Activated B cell treated with CpG ODN at 0.5 μM for 24 hours (primary cell): ENCODE measurements around the gene CD180. TPM values are rescaled to one million over a fixed set of nuclear protein-coding genes. Genes with fewer than 3 reads are reported as not detected.

Experiments used
- ATAC-seq: fragments of 200-7000 bp; cut with Tn5 transposase; one replicate; pipeline ENCODE4 v1.10.0; 2021; ENCODE audit warnings: low read depth, mild to moderate bottlenecking, moderate library complexity
- CTCF ChIA-PET: fragments of 350-600 bp; sonication (Branson Sonifier 250); formaldehyde crosslinking; loops from one replicate; lab custom pipeline; 2021; ENCODE audit warnings: antibody characterized with exemption; lab: Charles Lee
- POLR2A ChIA-PET: fragments of 350-600 bp; sonication (Branson Sonifier 250); formaldehyde crosslinking; loops from one replicate; lab custom pipeline; 2021; ENCODE audit warnings: antibody characterized with exemption; lab: Charles Lee
- DNase-seq: peaks from one replicate; pipeline ENCODE4 v3.0.0; 2022
- H3K27ac Mint-ChIP-seq: one replicate; pipeline ENCODE4 v1.8.0; 2020; ENCODE audit warnings: mixed read lengths
- H3K27me3 Mint-ChIP-seq: one replicate; pipeline ENCODE4 v1.8.0; 2021; ENCODE audit warnings: mixed read lengths
- H3K36me3 Mint-ChIP-seq: one replicate; pipeline ENCODE4 v1.8.0; 2021; ENCODE audit warnings: low read depth, mixed read lengths
- H3K4me1 Mint-ChIP-seq: one replicate; pipeline ENCODE4 v1.8.0; 2021; ENCODE audit warnings: mixed read lengths
- H3K4me3 Mint-ChIP-seq: one replicate; pipeline ENCODE4 v1.8.0; 2020; ENCODE audit warnings: mild to moderate bottlenecking, mixed read lengths
- H3K9me3 Mint-ChIP-seq: one replicate; pipeline ENCODE4 v1.8.0; 2020; ENCODE audit warnings: mixed read lengths
- CTCF ChIP-seq: fragments of 200-600 bp; IDR thresholded peaks from one replicate; pipeline ENCODE4 v1.8.0; 2022; ENCODE audit warnings: antibody characterized with exemption, mild to moderate bottlenecking
- intact Hi-C: fragments of 100-400 bp; cut with micrococcal nuclease; formaldehyde crosslinking; loops from one replicate; pipeline ENCODE4 v1.15.1; 2024
- total RNA-seq: library from RNA; stranded (reverse); gene quantifications from 2 replicates; pipeline ENCODE4 v1.2.3, GENCODE V29; 2022

CD180 gene
- total RNA-seq, 1 donor from 2014 or later: 35.7 TPM

GRCh38 chr5:67203701-67204074, 7.1 kb upstream of the CD180 start:
- Mint-ChIP-seq H3K27ac (peak overlapping the region; percentile 96), H3K9me3 (no peaks in the 10 kb centered on the region), H3K36me3 (peaks cover 2% of the 10 kb centered on the region), H3K4me3 (peak overlapping the region; percentile 68), H3K4me1 (peaks cover 96% of the 10 kb centered on the region), H3K27me3 (no peaks in the 10 kb centered on the region)
- CTCF ChIA-PET: interaction anchor here (0.8 to 10.7 kb wide), 2 partner anchors 36 to 43 kb away, joined by 3 to 164 read pairs; no protein-coding TSS in a partner anchor
- ATAC-seq (no peak), DNase-seq (no peak)
- POLR2A ChIA-PET: interaction anchor here (0.6 to 16.1 kb wide), 10 partner anchors 10 to 1196 kb away, joined by 3 to 228 read pairs (median 6); partner anchors contain the start of genes CD180 and PIK3R1
- intact Hi-C loops: loop anchor here (10.0 kb wide), 2 partner anchors 1059 to 1279 kb away; partner anchors contain the start of genes ERBIN and SREK1
- no peak for TF ChIP-seq CTCF

- Mint-ChIP-seq H3K9me3 (no peaks in the 10 kb centered on the region), H3K4me1 (peaks cover 98% of the 10 kb centered on the region), H3K36me3 (peaks cover 2% of the 10 kb centered on the region), H3K4me3 (peak overlapping the region; percentile 53), H3K27me3 (no peaks in the 10 kb centered on the region), H3K27ac (peak overlapping the region; percentile 96)
- ChIA-PET CTCF (interaction anchor here (1.0 to 10.7 kb wide), 3 partner anchors 9 to 35 kb away, joined by 3 to 164 read pairs (median 4); no protein-coding TSS in a partner anchor), POLR2A (interaction anchor here (1.1 to 16.1 kb wide), 6 partner anchors 9 to 1013 kb away, joined by 3 to 228 read pairs (median 8); partner anchors contain the start of genes CD180 and PIK3R1)
- DNase-seq (no peak), ATAC-seq (no peak)
- intact Hi-C loops: loop anchor here (10.0 kb wide), 2 partner anchors 1058 to 1278 kb away; partner anchors contain the start of genes ERBIN and SREK1
- TF ChIP-seq CTCF: no peak
These were observed 6.2 kb upstream of the CD180 start for GRCh38 chr5:67202828-67203227.

GRCh38 chr5:67201897-67202549, 5.4 kb upstream of the CD180 start:
- TF ChIP-seq CTCF: no peak
- Mint-ChIP-seq H3K9me3 (no peaks in the 10 kb centered on the region), H3K27me3 (no peaks in the 10 kb centered on the region), H3K27ac (peak overlapping the region; percentile 68), H3K4me3 (peak overlapping the region; percentile 15), H3K4me1 (peaks cover 98% of the 10 kb centered on the region), H3K36me3 (peaks cover 2% of the 10 kb centered on the region)
- no peak for DNase-seq
- ATAC-seq: no peak
- intact Hi-C loops: loop anchor here (10.0 kb wide), 2 partner anchors 1057 to 1277 kb away; partner anchors contain the start of genes ERBIN and SREK1
- ChIA-PET POLR2A (interaction anchor here (1.1 to 16.1 kb wide), 5 partner anchors 8 to 1014 kb away, joined by 3 to 228 read pairs (median 11); partner anchors contain the start of genes CD180 and PIK3R1), CTCF (interaction anchor here (1.0 to 10.7 kb wide), 3 partner anchors 9 to 34 kb away, joined by 3 to 164 read pairs (median 4); no protein-coding TSS in a partner anchor)

- H3K4me3 Mint-ChIP-seq: peak overlapping the region; percentile 62
- no peak for TF ChIP-seq CTCF
- ChIA-PET POLR2A (interaction anchor here (3.2 to 16.1 kb wide), 3 partner anchors 7 to 35 kb away, joined by 11 to 228 read pairs (median 214); partner anchors contain the start of gene CD180), CTCF (interaction anchor here (1.0 kb wide), 1 partner anchor 8 kb away, joined by 3 read pairs; no protein-coding TSS in a partner anchor)
- H3K27ac Mint-ChIP-seq: peak overlapping the region; percentile 87
- intact Hi-C loops: loop anchor here (10.0 kb wide), 2 partner anchors 1056 to 1276 kb away; partner anchors contain the start of genes ERBIN and SREK1
- H3K36me3 Mint-ChIP-seq: peaks cover 5% of the 10 kb centered on the region
- no peak for DNase-seq
- no peaks in the 10 kb centered on the region for H3K27me3 Mint-ChIP-seq
- peaks cover 96% of the 10 kb centered on the region for H3K4me1 Mint-ChIP-seq
- no peaks in the 10 kb centered on the region for H3K9me3 Mint-ChIP-seq
- no peak for ATAC-seq
These were observed 4.4 kb upstream of the CD180 start for GRCh38 chr5:67200809-67201562.
